Activated effector memory CD4-positive, alpha-beta T cell treated with anti-CD3 and anti-CD28 coated beads, Interleukin-2, amount 50 U/mL, for 16 hours (primary cell): ENCODE results near the gene SDE2.

Experiments used
- DNase-seq: peaks from one replicate; pipeline ENCODE4 v3.0.0-alpha.2; 2020

Gene SDE2

GRCh38 chr1:225973158-225973557, 26.0 kb downstream of the SDE2 start:
- no peak for DNase-seq

- DNase-seq: peak; percentile 48
These were observed 26.6 kb downstream of the SDE2 start for GRCh38 chr1:225972344-225973152.

- DNase-seq: peak; percentile 37
These were observed 28.5 kb downstream of the SDE2 start for GRCh38 chr1:225970592-225971157.

- peak; percentile 48 for DNase-seq
These were observed 29.4 kb downstream of the SDE2 start for GRCh38 chr1:225969751-225970150.

- DNase-seq: peak; percentile 30
These were observed 33.9 kb downstream of the SDE2 start for GRCh38 chr1:225965231-225965630.

- peak; percentile 54 for DNase-seq
These were observed 35.2 kb downstream of the SDE2 start for GRCh38 chr1:225963735-225964530.

- peak; percentile 85 for DNase-seq
These were observed 36.6 kb downstream of the SDE2 start for GRCh38 chr1:225962440-225962975.

GRCh38 chr1:225961659-225962439, 37.3 kb downstream of the SDE2 start:
- DNase-seq: peak; percentile 16

GRCh38 chr1:225958041-225958440, 41.1 kb downstream of the SDE2 start:
- no peak for DNase-seq

GRCh38 chr1:225954753-225955152, 44.4 kb downstream of the SDE2 start:
- no peak for DNase-seq

- no peak for DNase-seq
These were observed 45.8 kb downstream of the SDE2 start for GRCh38 chr1:225953315-225953714.

- no peak for DNase-seq
These were observed 48.1 kb downstream of the SDE2 start for GRCh38 chr1:225950905-225951497.

- DNase-seq: no peak
These were observed 50.1 kb downstream of the SDE2 start for GRCh38 chr1:225949041-225949440.

GRCh38 chr1:225946803-225947202, 52.3 kb downstream of the SDE2 start:
- no peak for DNase-seq

- no peak for DNase-seq
These were observed 53.0 kb downstream of the SDE2 start for GRCh38 chr1:225946082-225946620.

GRCh38 chr1:225945564-225945963, 53.6 kb downstream of the SDE2 start:
- no peak for DNase-seq

GRCh38 chr1:225944951-225945350, 54.2 kb downstream of the SDE2 start:
- DNase-seq: no peak

- no peak for DNase-seq
These were observed 54.8 kb downstream of the SDE2 start for GRCh38 chr1:225944387-225944786.

GRCh38 chr1:225943582-225943981, 55.6 kb downstream of the SDE2 start:
- DNase-seq: no peak

GRCh38 chr1:225942574-225942973, 56.6 kb downstream of the SDE2 start:
- no peak for DNase-seq

- no peak for DNase-seq
These were observed 57.3 kb downstream of the SDE2 start for GRCh38 chr1:225941942-225942222.
